ENCODE measurements around the gene ZNF184. TPM values are rescaled to one million over a fixed set of nuclear protein-coding genes. Genes with fewer than 3 reads are reported as not detected.

ZNF184 gene
- polyA plus RNA-seq, 1 donor from 2014 or later, result 16.4 TPM

- H3K36me3 ChIP-seq (ENCODE audit: insufficient read depth, low read length), result no peaks in the 10 kb centered on the region
- H3F3A ChIP-seq (ENCODE audit: insufficient read depth, low read length, poor library complexity, severe bottlenecking), result no peaks in the 10 kb centered on the region
- no peaks in the 10 kb centered on the region for H3K27me3 ChIP-seq (ENCODE audit: insufficient read depth, low read depth, low read length)
- no peaks in the 10 kb centered on the region for H3K9me2 ChIP-seq (ENCODE audit: insufficient read depth, low read length)
- TF ChIP-seq RAD21 (conservative IDR thresholded peaks at IDR 0.05) (no peak), EP300 (conservative IDR thresholded peaks at IDR 0.05; ENCODE audit: poor library complexity, severe bottlenecking) (no peak), CTCF (IDR thresholded peaks at IDR 0.05; ENCODE audit: poor library complexity, severe bottlenecking) (no peak), TAF1 (IDR thresholded peaks at IDR 0.05; ENCODE audit: low read depth) (no peak), EZH2 (IDR thresholded peaks at IDR 0.05; ENCODE audit: borderline replicate concordance, insufficient read depth, low read length, poor library complexity, severe bottlenecking) (no peak), MXI1 (conservative IDR thresholded peaks at IDR 0.05; ENCODE audit: poor library complexity, severe bottlenecking) (no peak), POLR2AphosphoS5 (IDR thresholded peaks at IDR 0.05) (no peak), SMC3 (conservative IDR thresholded peaks at IDR 0.05; ENCODE audit: poor library complexity) (no peak), REST (IDR thresholded peaks at IDR 0.05; ENCODE audit: borderline replicate concordance) (no peak)
- H2AFZ ChIP-seq (ENCODE audit: low read depth, low read length), result no peak overlapping the region
- no peak overlapping the region for H3K4me3 ChIP-seq (ENCODE audit: low read length)
- H3K9ac ChIP-seq (ENCODE audit: low read length), result no peak overlapping the region
- no peak overlapping the region for H3K27ac ChIP-seq (ENCODE audit: low read length)
- no peaks in the 10 kb centered on the region for H3K9me3 ChIP-seq (ENCODE audit: low read length)
- H3K4me2 ChIP-seq (ENCODE audit: low read length), result no peak overlapping the region
- no peaks in the 10 kb centered on the region for H4K20me1 ChIP-seq (ENCODE audit: insufficient read depth)
- no peaks in the 10 kb centered on the region for H3K79me2 ChIP-seq (replicated peaks; ENCODE audit: insufficient read depth, low read length)
These were observed 43.9 kb downstream of the ZNF184 start for GRCh38 chr6:27428966-27429365.

GRCh38 chr6:27428502-27428901, 44.4 kb downstream of the ZNF184 start:
- Histone ChIP-seq H3K27me3 (ENCODE audit: insufficient read depth, low read depth, low read length) (no peaks in the 10 kb centered on the region), H3K4me2 (ENCODE audit: low read length) (no peak overlapping the region), H3K36me3 (ENCODE audit: insufficient read depth, low read length) (no peaks in the 10 kb centered on the region), H3K9ac (ENCODE audit: low read length) (no peak overlapping the region), H3K79me2 (replicated peaks; ENCODE audit: insufficient read depth, low read length) (no peaks in the 10 kb centered on the region), H3K27ac (ENCODE audit: low read length) (no peak overlapping the region), H4K20me1 (ENCODE audit: insufficient read depth) (no peaks in the 10 kb centered on the region), H2AFZ (ENCODE audit: low read depth, low read length) (no peak overlapping the region), H3K9me3 (ENCODE audit: low read length) (no peaks in the 10 kb centered on the region), H3K9me2 (ENCODE audit: insufficient read depth, low read length) (no peaks in the 10 kb centered on the region), H3F3A (ENCODE audit: insufficient read depth, low read length, poor library complexity, severe bottlenecking) (no peaks in the 10 kb centered on the region), H3K4me3 (ENCODE audit: low read length) (no peak overlapping the region)
- TF ChIP-seq CTCF (IDR thresholded peaks at IDR 0.05; ENCODE audit: poor library complexity, severe bottlenecking) (no peak), MXI1 (conservative IDR thresholded peaks at IDR 0.05; ENCODE audit: poor library complexity, severe bottlenecking) (no peak), TAF1 (IDR thresholded peaks at IDR 0.05; ENCODE audit: low read depth) (no peak), EP300 (conservative IDR thresholded peaks at IDR 0.05; ENCODE audit: poor library complexity, severe bottlenecking) (no peak), RAD21 (conservative IDR thresholded peaks at IDR 0.05) (no peak), SMC3 (conservative IDR thresholded peaks at IDR 0.05; ENCODE audit: poor library complexity) (no peak), POLR2AphosphoS5 (IDR thresholded peaks at IDR 0.05) (no peak), EZH2 (IDR thresholded peaks at IDR 0.05; ENCODE audit: borderline replicate concordance, insufficient read depth, low read length, poor library complexity, severe bottlenecking) (no peak), REST (IDR thresholded peaks at IDR 0.05; ENCODE audit: borderline replicate concordance) (no peak)
